GM18907 (cell line): ENCODE measurements around the gene PARN.

Experiments used
- ATAC-seq: cut with Tn5 transposase; IDR thresholded peaks from one replicate; pipeline ENCODE4 v1.9.1; 2021; ENCODE audit warnings: mild to moderate bottlenecking, moderate library complexity; ENCODE audit not compliant: unreplicated experiment

PARN gene

GRCh38 chr16:14501331-14502255, 128.5 kb downstream of the PARN start:
- ATAC-seq = no peak

GRCh38 chr16:14500791-14501190, 129.3 kb downstream of the PARN start:
- no peak for ATAC-seq

- no peak for ATAC-seq
These were observed 130.9 kb downstream of the PARN start for GRCh38 chr16:14499110-14499509.

GRCh38 chr16:14497245-14498082, 132.6 kb downstream of the PARN start:
- no peak for ATAC-seq

GRCh38 chr16:14496786-14497185, 133.3 kb downstream of the PARN start:
- no peak for ATAC-seq

GRCh38 chr16:14496047-14496770, 133.9 kb downstream of the PARN start:
- ATAC-seq = no peak

- no peak for ATAC-seq
These were observed 134.6 kb downstream of the PARN start for GRCh38 chr16:14495213-14496046.

- ATAC-seq = no peak
These were observed 135.6 kb downstream of the PARN start for GRCh38 chr16:14494396-14494966.

- no peak for ATAC-seq
These were observed 136.3 kb downstream of the PARN start for GRCh38 chr16:14493791-14494190.

GRCh38 chr16:14492614-14493013, 137.4 kb downstream of the PARN start:
- no peak for ATAC-seq

- ATAC-seq = no peak
These were observed 138.1 kb downstream of the PARN start for GRCh38 chr16:14491861-14492529.

GRCh38 chr16:14490235-14490634, 139.8 kb downstream of the PARN start:
- no peak for ATAC-seq

GRCh38 chr16:14489460-14489859, 140.6 kb downstream of the PARN start:
- ATAC-seq = no peak

- ATAC-seq = no peak
These were observed 142.5 kb downstream of the PARN start for GRCh38 chr16:14487579-14487978.

- no peak for ATAC-seq
These were observed 143.3 kb downstream of the PARN start for GRCh38 chr16:14486520-14487303.

GRCh38 chr16:14485811-14486519, 144.1 kb downstream of the PARN start:
- no peak for ATAC-seq

GRCh38 chr16:14485121-14485551, 144.9 kb downstream of the PARN start:
- ATAC-seq = no peak

- ATAC-seq = no peak
These were observed 146.2 kb downstream of the PARN start for GRCh38 chr16:14483819-14484385.
